HepG2 (cell line): ENCODE results near the gene OXLD1.

Experiments used
- CHD4 ChIP-seq: fragments of 200-600 bp; sonication (generic); IDR thresholded peaks from 2 replicates; pipeline ENCODE4 v1.7.0; 2017; ENCODE audit warnings: mild to moderate bottlenecking, low read length, borderline replicate concordance
- IRX3 ChIP-seq: sonication (generic); formaldehyde crosslinking; IDR thresholded peaks from 2 replicates; pipeline ENCODE4 v1.8.1; 2023; ENCODE audit warnings: mild to moderate bottlenecking, low read depth, missing genetic modification reagents, borderline replicate concordance
- SPEN ChIP-seq: sonication (generic); formaldehyde crosslinking; IDR thresholded peaks from 2 replicates; pipeline ENCODE4 v1.5.1; 2020; ENCODE audit warnings: low read depth, mild to moderate bottlenecking, missing genetic modification reagents
- TF ChIP-seq, protein P1 (sequence below): IDR thresholded peaks from 2 replicates; pipeline ENCODE4 v1.6.1; 2012; ENCODE audit warnings: low read depth, low read length, improper control_type of control experiment

DNA sequence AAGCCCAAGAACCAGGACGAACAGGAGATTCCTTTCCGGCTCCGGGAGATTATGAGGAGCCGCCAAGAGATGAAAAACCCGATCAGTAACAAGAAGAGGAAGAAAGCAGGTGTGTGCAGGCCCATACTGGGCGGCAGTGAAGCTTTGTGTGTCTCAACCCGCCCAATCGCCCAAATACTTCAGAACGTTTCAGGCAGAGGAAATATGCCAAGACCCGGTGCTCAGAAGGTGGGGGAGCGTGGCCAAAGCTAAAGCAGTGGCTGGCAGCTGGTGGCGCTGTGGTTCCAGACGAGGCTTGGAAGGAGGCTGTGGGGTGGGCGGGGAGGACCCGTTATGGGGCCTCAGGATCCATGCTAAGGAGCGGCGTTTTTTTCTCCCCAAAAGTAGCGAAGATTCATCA lies 1.3 kb upstream of the OXLD1 start:
- no peak for TF ChIP-seq IRX3 (CRISPR knock-in tag)
- TF ChIP-seq CHD4: no peak
- no peak for TF ChIP-seq SPEN (CRISPR knock-in tag)
- TF ChIP-seq, protein P1, sequence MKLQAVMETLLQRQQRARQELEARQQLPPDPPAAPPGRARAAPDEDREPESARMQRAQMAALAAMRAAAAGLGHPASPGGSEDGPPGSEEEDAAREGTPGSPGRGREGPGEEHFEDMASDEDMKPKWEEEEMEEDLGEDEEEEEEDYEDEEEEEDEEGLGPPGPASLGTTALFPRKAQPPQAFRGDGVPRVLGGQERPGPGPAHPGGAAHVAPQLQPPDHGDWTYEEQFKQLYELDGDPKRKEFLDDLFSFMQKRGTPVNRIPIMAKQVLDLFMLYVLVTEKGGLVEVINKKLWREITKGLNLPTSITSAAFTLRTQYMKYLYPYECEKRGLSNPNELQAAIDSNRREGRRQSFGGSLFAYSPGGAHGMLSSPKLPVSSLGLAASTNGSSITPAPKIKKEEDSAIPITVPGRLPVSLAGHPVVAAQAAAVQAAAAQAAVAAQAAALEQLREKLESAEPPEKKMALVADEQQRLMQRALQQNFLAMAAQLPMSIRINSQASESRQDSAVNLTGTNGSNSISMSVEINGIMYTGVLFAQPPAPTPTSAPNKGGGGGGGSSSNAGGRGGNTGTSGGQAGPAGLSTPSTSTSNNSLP: no peak
